Stimulated activated CD4-positive, alpha-beta T cell treated with anti-CD3 and anti-CD28 coated beads, Interleukin-15, amount 100 ng/mL, for 48 hours (primary cell): ENCODE data around the gene CPE.
"Not testable (repeated sequence)": the region's sequence is repeated elsewhere in the genome, so short reads cannot be mapped to it uniquely, and the experiment has no call there.

Source experiments
- DNase-seq, 2 donors: peaks; one replicate each; pipeline ENCODE4 v3.0.0-alpha.2; 2020; ENCODE audit warnings: low read depth in 2 of 2

The CPE gene

DNA sequence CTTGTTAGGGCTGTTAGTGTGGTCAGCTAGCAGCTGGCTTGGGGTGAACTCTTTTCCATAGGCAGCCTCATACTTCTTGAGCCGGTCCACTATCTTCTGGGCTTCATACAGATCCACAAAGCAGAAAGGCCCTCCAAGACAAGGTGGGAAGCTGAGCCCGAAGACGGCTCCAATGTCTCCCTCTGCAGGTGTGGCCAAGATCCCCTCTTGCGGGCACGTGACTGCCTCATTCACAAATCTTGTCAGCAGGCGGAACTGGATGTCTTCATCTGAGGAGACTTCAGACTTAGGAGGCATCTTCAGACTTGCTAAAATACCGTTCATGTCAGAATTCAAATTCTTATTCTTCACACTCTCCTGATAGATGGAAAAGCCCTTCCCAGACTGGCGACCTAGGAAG lies 25.3 kb downstream of the CPE start:
- no peak for DNase-seq

DNA sequence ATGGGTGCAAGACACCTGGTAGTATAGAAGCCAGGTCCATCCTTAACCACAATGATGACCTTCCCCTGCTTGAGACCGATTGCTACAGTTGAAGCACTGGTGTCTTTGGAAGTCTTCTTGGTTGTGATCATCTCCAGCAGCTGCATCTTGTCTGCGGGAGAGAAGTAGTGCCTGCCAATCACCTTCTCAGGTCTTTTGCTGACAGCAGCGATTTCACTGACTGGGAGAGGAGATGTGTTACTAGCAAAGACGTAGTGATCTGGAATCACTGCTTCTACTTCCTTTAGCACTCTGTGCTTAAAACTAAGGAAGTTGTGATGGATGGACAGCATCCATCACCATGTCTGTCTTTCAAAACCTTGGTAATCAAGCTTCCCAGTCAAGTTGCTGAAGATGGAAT lies 25.9 kb downstream of the CPE start:
- DNase-seq: no peak

DNA sequence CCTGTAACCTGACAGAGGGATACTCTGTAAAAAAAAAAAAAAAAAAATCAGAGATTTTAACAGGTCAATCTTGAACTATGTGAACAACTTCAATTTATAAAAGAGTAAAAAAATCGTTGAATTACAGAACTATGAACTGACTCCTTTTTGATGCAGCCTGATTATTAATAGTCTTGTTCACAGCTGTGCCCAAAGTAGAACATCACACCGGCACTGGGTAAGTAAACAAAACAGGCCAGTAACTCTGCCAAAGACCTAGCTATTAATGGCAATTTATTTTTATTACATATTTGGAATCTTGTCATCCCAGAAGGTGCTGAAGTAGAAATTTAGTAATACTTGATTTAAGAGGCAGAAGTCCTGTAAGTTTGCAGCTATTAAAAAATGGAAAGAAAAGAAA lies 31.4 kb downstream of the CPE start:
- no peak for DNase-seq

DNA sequence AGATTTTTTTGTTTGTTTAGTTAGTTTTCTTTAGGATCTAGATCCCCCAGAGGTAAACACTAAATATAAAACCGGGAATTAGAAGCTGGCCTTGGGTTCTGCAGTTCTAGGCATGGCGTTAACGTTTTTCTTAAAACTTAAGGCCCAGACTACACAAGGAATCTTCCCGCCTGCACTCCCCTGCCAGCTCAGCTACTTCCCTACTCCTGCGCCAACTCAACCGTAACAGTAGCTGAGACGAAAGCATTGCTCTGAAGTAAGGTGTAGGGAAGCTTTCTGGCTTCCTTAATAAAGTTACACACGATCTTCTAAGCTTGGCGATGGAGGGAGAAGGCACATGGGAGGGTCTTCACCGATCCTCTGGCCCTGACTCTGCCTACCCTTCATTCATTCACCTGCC lies 37.1 kb downstream of the CPE start:
- DNase-seq: no peak

DNA sequence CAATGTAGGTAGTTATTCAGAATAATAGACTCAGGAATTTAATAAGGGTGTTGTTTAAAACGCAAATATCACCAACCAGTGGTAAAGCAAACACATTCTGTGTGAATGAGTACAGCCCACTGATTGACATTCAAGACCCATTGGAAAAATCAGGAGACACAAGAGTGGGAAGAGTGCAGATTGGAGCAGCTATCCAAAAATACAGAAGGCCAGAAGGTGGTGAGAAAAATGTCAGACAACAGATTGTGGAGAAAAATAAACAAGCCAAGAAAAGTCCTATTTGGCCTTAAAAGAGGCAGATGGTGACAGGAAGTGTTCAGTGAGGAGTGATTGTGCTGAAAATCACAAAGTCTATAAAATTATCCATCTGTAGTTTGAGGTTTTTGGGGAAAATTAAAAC lies 39.3 kb downstream of the CPE start:
- DNase-seq: no peak

DNA sequence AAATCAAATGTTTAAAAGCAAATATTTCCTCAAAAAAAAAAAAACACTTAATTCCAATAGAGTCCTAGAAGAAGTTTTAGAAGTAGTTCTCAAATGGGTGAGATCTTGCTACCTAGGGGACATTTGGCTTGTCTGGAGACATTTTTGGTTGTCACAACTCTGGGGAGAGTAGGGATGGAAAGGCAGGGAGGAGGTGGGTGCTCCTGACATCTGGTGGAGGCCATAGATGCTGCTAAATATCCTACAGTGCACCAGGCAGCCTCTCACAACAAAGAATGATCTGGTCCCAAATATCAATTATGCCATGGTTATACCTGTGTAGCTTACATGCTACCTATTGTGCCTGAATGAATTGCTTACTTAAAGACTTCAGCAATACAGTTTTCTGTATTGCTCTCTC lies 46.8 kb downstream of the CPE start:
- no peak for DNase-seq

DNA sequence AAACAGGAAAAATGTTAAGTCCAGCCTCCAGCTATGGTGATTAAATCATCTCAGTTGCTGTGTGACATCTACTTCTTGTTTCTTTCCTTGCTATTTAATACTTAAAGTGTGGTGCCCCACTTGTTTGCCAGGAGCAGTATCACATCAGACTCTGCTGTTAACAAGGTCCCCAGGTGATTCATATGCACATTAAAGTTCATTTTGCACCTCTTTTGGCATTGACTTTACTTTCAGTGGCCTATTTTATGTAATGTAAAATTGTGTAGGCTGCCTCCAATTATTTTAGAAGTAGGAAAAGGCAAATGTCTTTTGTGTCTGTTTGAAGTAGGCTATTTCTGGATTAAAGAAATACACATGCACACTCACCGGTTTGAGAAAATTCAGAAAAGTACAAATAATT lies 47.5 kb downstream of the CPE start:
- DNase-seq: no peak

DNA sequence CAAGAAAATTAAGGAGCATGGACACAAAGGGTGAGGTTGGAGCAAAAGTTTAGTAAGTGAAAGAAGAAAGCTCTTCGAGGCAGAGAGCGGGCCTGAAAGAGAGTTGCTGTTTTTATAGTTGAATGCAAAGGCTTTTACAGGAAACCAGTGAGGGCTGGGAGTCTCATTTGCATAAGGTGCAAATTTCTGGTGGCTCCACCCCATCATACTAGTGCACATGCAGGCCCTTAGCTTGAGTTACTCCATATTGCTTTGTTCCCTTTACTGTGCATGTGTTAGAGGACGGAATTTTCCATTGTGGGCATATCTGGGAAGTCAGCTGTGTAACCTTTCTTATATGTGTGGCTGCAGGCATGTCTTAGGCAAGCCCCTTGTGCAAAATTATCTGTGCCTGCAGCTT lies 48.0 kb downstream of the CPE start:
- no peak for DNase-seq

DNA sequence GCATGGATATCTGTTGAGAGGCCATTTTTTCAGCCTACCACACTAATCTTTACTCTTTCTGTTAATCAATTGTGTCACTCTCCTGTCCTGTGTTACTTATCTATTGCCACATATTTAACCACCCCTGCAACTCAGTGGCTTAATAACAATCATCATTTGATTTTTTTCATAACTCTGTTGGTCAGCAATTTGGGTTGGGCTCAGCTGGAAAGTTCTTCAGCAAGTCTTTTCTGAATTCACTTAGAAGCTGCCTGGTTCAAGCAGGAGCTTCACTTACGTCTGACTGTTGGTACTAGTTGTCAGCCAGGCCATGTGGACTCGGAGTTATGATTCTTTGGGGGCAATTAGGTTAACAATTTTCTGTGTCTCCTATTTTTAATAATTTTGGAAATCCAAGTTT lies 50.1 kb downstream of the CPE start:
- DNase-seq: no peak

DNA sequence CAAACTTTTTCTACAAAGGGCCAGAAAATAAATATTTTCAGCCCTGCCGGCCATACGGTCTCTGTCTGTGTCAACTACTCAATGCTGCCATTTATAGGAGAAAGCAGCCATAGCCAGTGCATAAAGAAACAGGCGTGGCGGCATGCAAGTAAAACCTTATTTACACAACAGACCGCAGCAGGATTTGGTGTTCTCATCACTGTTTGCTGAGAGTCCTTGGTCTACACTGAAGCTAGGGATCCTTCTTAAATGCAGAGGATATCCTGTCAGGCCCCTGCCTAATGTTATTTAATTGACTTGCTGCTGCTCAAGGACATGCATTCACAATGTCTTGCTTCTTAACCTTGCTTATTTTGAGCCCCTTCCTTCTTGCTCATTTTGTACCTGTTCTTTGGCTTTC lies 54.7 kb downstream of the CPE start:
- DNase-seq: no peak

DNA sequence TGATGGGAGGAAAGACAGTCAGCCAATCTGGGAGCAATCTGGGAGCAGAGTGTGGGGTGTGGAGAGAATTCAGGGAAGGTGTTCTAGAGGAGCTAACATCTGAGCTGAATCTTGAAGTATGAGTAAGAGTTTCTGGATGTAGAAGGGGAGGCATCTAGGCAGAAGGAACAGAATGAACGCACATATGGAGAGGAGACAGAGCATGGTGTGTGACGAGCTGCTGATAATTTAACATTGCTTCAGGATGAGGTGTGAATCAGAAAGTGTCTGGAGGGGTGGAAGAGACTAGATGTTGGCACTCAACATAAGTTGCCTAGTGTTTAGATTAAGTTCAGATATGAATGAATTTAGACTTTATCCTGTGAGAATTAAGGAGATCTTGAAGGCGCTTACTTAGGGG lies 58.9 kb downstream of the CPE start:
- no peak for DNase-seq

DNA sequence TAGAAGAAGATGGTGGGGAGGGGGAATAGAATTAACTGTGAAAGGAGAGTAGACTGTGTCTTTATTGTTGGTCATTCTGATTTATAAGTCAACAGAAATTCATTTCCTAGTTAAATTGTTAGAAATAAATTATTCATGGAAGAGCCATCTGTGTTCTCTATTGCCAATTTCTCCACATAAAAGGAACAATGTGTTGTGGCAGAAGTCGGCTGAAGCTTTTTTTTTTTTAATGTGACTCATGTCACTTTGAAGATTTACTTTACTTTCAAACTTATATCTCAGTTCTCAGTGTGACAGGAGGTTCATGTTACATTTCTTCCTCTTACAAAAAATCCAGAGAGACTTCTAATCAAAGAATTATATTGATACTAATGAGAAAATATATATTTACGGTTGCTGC lies 60.5 kb downstream of the CPE start:
- no peak for DNase-seq

DNA sequence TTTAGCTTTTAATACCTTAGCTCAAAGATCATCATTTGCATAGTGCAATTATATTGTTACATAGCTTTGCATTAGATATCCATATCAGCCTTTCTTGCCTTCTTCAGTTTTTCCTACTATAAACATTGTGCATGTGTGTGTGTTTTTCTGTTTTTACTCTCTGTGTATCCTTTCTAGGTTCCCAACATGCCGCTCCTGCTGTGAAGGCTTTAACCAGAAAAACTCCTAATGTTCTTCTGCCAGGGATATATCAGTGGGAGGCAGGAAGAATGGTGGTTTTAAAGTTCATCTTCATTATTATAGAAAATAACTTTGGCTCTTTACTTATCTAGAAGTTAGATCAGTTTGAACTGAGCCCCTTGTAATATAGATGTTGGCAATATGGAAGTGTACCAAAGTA lies 61.2 kb downstream of the CPE start:
- DNase-seq: no peak

DNA sequence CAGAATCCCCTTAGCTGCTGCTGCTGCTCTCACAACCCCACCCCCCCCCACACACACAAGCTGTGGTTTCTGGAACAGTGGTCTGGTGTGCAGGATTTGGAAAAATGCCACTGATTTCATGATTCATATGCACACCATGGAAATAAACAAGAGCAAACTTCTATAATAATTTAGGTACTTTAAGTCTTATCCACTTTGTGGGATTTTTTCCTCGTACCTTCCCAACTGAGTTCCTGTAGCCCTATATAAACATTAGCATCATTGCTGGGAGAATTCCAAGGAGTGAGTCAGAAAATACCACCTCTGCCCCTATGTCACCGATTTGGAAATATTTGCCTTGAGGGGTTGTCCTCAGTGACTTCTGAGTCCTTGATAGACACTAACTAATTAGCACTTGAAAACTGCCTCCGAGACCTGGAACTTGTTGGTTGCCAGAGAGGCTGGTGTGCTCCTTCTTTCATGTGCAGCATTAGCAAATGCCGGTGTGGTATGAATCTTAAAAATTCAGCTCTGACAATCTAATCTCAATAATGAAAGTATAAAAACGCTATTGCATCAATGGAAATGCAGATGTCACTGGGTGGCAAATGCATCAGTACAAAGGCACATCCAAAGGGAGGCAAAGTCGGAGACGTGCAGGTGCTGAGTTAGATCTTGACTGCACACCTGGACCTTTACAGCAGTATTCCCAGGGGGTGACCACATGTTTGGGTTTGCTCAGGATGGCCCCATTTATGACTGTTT lies 61.8 kb downstream of the CPE start:
- DNase-seq: no peak

DNA sequence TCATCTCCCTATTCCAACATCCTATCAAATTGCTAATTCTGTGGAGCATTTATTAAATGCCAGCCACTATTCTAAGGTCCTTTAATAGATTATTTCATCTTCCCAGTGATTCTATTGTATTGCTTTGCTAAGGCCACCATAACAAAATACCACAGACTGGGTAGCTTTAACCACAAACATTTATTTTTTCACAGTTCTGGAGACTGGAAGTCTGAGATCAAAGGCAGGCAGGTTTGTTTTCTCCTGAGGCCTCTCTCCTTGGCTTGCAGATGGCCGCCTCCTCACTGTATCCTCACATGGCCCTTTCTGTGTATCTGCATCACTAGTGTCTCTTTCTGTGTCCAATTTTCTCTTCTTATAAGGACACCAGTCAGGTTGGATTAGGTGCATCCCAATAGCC lies 64.5 kb downstream of the CPE start:
- no peak for DNase-seq

DNA sequence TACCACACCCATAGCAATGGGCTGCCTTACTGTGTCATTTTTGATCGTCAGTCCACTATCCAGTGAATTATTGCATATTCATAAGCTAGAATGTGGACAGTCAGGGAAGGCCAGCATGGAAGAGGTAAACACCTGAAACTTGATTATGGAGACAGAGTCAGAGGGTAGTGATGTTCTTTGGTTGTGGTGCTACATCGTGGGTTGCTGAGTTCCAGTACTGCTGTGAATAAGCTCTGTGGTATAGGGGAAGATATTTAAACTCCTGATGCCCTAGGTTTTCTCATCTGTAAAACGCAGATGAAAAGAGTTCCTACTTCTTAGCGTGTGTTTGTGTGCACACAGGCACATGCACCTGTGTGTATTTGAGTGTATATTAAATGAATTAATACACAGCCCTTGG lies 69.9 kb downstream of the CPE start:
- no peak for DNase-seq

DNA sequence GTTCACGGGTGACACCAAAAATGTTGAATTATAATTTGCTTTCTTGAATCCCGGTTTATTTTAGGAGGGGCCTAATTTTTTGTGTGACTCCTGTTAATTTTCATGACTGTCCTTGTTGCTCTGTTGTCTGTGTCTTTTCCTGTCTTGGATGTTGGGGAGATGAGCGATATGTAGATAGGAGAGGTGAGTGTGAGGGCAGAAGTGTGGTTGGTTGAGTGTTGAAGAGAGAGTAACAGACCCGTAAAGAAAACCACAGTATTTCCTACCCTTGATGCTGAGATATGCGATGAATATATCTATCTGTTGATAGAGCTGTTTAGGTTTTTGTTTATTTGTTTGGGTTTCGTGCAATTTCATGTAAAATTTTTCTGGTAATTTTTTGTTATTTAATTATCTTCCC lies 70.5 kb downstream of the CPE start:
- DNase-seq: no peak

DNA sequence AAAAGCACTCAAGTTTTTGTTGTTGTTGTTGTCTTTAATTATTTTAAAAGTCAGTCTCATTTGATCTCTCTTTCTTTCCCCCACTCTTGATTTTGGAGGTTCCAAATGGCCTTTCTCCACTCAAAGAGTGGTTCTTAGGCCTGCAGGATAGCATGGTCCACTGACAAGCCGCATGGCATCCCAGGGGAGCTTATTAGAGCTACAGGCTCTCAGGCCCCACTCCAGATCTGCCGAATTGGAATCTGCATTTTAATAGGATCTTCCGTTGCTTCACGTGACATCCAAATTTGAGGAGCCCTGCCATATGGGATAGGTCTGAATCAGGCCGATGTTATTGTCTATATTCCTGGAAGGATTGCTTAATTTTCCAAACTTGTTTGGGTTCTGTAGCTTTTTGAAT lies 72.1 kb downstream of the CPE start:
- DNase-seq: no peak

DNA sequence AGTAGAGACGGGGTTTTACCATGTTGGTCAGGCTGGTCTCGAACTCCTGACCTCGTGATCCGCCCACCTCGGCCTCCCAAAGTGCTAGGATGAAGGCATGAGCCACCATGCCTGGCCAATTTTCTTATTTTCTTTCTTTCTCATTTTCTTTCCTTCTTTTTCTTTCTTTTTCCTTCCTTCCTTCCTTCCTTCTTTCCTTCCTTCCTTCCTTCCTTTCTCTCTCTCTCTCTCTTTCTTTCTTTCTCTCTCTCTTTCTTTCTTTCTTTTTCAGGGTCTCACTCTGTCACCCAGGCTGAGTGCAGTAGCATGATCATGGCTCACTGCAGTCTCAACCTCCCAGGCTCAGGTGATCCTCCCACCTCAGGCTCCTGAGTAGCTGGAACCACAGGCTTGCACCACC lies 74.3 kb downstream of the CPE start:
- DNase-seq: not testable (repeated sequence)

DNA sequence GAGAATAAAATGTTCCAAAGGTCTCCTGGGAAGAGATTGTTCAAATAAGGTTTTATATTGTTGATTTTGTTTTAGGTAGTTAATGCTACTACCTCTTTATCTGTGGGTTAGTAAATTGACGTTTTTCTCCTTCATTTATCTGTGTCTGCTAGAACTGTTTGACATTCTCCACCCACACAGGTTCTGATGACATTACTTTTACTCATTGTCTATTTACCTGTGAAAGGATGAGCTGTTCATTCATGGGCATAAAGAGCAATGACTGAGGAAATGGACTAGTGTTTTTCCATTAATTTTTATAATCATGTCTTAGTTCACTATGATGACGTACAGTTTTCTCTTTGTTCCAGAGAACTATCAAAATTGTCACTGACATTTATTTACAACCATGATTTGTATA lies 75.6 kb downstream of the CPE start:
- DNase-seq: no peak

DNA sequence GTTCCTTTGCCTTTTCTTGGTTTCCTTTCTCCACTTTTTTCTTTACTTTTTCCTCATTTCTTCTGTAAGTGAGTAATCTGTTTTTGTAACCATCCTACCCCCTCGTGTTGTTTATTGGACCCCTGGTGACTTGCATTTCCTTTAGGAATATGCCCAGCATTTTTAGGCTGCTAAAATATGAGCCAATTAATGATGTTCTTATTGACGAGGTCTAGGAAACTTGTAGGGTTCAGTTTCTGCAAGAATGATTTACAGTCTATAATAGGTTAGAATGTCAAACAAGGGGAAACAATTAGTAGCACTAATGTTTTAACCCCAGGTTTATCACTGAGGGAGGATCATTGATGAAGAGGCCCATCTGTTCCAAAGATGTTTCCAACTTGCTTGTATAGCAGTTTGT lies 79.0 kb downstream of the CPE start:
- DNase-seq: no peak

DNA sequence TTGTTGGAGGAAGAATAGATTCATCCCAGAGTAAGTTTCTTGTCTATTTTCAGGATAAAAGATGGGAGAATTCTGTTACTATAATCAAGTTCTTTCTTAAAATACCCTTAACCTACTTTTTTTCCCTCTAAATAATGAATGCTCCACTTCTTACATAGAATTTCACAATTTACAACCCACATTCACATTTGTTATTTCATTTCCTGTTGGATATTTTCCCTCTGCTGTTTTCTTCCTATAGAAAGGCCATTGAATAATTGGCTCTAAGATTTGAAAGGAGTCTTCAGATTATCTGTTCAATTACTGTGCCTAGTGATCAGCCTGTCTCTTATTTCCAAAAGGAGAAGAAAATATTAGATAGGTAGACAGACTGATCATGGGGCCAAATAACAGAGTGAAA lies 79.7 kb downstream of the CPE start:
- no peak for DNase-seq

DNA sequence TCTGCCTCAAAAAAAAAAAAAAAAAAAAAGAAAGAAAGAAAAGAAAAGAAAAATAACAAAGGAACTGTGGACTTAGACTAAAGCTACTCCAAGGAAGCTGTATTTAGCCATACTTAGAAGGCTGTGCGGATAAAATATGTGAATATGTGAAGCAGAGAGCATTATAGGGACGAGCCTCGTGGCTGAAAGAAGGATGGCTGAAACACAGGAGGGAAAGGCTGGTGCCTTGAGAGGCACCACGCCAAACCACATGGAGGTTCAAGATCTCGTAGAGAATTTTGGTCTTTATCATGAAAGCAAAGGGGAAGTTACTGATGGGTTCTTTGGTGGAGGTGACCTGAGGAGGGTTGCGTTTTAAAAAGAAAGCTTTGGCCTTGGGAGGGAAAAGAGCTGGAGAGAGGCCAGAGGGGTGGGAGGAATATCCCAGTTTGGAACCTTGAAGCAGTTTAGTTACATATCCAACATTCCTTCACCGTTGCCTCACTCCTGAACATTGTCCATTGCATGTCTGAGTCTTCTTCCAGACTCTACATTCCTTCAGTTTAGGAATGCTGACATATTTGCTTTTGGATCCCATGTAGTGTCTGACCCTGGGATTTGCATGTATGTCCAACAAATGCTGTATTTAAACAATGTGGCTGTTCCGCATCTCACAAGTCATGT lies 82.5 kb downstream of the CPE start:
- DNase-seq: no peak

DNA sequence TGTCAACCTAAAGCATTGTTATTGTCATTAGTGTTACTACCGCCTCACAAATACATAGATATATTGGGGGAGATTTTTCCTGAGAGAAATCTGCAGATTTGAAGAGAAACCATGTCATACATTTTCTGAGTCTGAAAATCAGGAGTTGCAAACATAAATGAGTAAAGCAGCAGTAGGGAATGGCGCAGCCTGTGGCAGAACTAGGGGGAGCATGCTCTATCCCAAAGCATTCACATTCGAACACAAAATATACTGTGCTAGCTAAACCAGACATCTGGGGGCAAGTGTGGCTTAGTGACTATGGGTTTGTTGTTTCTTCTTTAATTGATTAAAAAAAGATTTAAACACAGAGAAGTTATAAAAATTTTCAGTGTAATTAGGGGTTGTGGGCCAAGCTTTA lies 83.2 kb downstream of the CPE start:
- no peak for DNase-seq
